Gastroesophageal sphincter (tissue), 4 donors: ENCODE results near the gene RAI1. TPM values are rescaled to one million over a fixed set of nuclear protein-coding genes. Genes with fewer than 3 reads are reported as not detected.

ENCODE experiments used
- ATAC-seq: fragments of 150-250 bp; one replicate; pipeline ENCODE4 v1.9.1; 2016; ENCODE audit warnings: mild to moderate bottlenecking, moderate library complexity
- H3K27ac ChIP-seq, 4 donors: fragments of 200-600 bp; sonication (generic) in 3 of 4; 1 replicate in 3 of 4; 2 replicates in 1 of 4; pipeline ENCODE4 v1.5.1; 2016 to 2019
- H3K27me3 ChIP-seq: fragments of 200-600 bp; sonication (generic); one replicate; pipeline ENCODE4 v1.5.1; 2019
- H3K36me3 ChIP-seq, 2 donors: fragments of 200-600 bp; sonication (generic); one replicate each; pipeline ENCODE4 v1.5.1; 2019; ENCODE audit warnings: control low read depth in 1 of 2
- H3K4me1 ChIP-seq, 3 donors: fragments of 200-600 bp; sonication (generic); 1 replicate in 2 of 3; 2 replicates in 1 of 3; pipeline ENCODE4 v1.5.1; 2016 to 2019; ENCODE audit warnings: control low read depth in 2 of 3
- H3K4me3 ChIP-seq, 2 donors: fragments of 200-600 bp; sonication (generic); one replicate each; pipeline ENCODE4 v1.5.1; 2019; ENCODE audit warnings: mild to moderate bottlenecking in 1 of 2, moderate library complexity in 1 of 2
- H3K9me3 ChIP-seq, 3 donors: fragments of 200-600 bp; sonication (generic); one replicate each; pipeline ENCODE4 v1.5.1; 2017 to 2019; ENCODE audit warnings: control low read depth in 2 of 3
- CTCF ChIP-seq, 4 experiments: fragments of 200-600 bp in 2 of 4; fragments of 450-650 bp in 2 of 4; sonication (generic) in 1 of 4; IDR thresholded peaks; one replicate each; pipeline ENCODE4 v1.5.1; 2017 to 2019; ENCODE audit warnings: antibody characterized with exemption in 4 of 4, mild to moderate bottlenecking in 2 of 4, moderate library complexity in 2 of 4
- EP300 ChIP-seq: sonication (generic); formaldehyde crosslinking; IDR thresholded peaks from one replicate; pipeline ENCODE4 v1.6.1; 2017; ENCODE audit warnings: antibody characterized with exemption, mild to moderate bottlenecking
- POLR2A ChIP-seq, 2 donors: fragments of 450-650 bp; IDR thresholded peaks; one replicate each; pipeline ENCODE4 v1.6.1; 2017; ENCODE audit warnings: antibody characterized with exemption in 2 of 2, mild to moderate bottlenecking in 2 of 2, moderate library complexity in 1 of 2
- POLR2AphosphoS5 ChIP-seq: sonication (generic); formaldehyde crosslinking; IDR thresholded peaks from one replicate; pipeline ENCODE4 v1.6.1; 2017; ENCODE audit warnings: antibody characterized with exemption
- WGBS, 2 donors: methylation state at CpG; one replicate each; pipeline ENCODE4 v1.1.5; 2018; ENCODE audit warnings: low coverage in 1 of 2; 5-methylcytosine and 5-hydroxymethylcytosine counted together
- total RNA-seq, 4 donors: library from RNA; depleted of rRNA; stranded (reverse); fragments of >200 nt; gene quantifications; one replicate each; pipeline ENCODE4 v1.1.0, GENCODE V29; 2016

The RAI1 gene
- total RNA-seq, 4 donors from 2014 or later = 15.9 to 39.7 (median 28.3) TPM

- no peaks in the 10 kb centered on the region for H3K36me3 ChIP-seq
- H3K4me1 ChIP-seq = peaks cover 3 to 84% (median 39%) of the 10 kb centered on the region in 3 donors
- no peak overlapping the region for H3K4me3 ChIP-seq
- peak overlapping the region; percentile 72 to 89 (median 87) for H3K27ac ChIP-seq
- ATAC-seq = no peak
- 0% methylated on average over 1 of the region's 3 CpGs; no CpG with 5 or more reads in 1 of the 2 donors for WGBS, 2 donors
- no peak for TF ChIP-seq CTCF (IDR thresholded peaks at IDR 0.05)
- no peak for TF ChIP-seq POLR2A (IDR thresholded peaks at IDR 0.05)
- no peak for TF ChIP-seq EP300
- TF ChIP-seq POLR2AphosphoS5 = no peak
- H3K27me3 ChIP-seq = no peaks in the 10 kb centered on the region
- H3K9me3 ChIP-seq = no peaks in the 10 kb centered on the region
Measured at GRCh38 chr17:17714879-17715278, 33.6 kb downstream of the RAI1 start.

- Histone ChIP-seq H3K36me3 (no peaks in the 10 kb centered on the region), H3K9me3 (no peaks in the 10 kb centered on the region), H3K27me3 (no peaks in the 10 kb centered on the region), H3K4me1 (peaks cover 0 to 74% (median 27%) of the 10 kb centered on the region in 3 donors), H3K27ac (peak overlapping the region in 3 of 4 donors; percentile 37 to 87 (median 87)), H3K4me3 (no peak overlapping the region)
- no CpG with 5 or more reads among the region's 7 CpGs for whole genome bisulfite sequencing, 2 donors
- ATAC-seq = no peak
- no peak for TF ChIP-seq POLR2A (IDR thresholded peaks at IDR 0.05)
- TF ChIP-seq POLR2AphosphoS5 = no peak
- no peak for TF ChIP-seq EP300
- no peak for TF ChIP-seq CTCF (IDR thresholded peaks at IDR 0.05)
Measured at GRCh38 chr17:17716837-17717523, 35.7 kb downstream of the RAI1 start.

GRCh38 chr17:17718251-17718650 lies 37.0 kb downstream of the RAI1 start:
- TF ChIP-seq CTCF (IDR thresholded peaks at IDR 0.05) (no peak), POLR2A (IDR thresholded peaks at IDR 0.05) (no peak), POLR2AphosphoS5 (no peak), EP300 (no peak)
- peak overlapping the region in 1 of 4 donors; percentile 87 for H3K27ac ChIP-seq
- no peaks in the 10 kb centered on the region for H3K9me3 ChIP-seq
- ATAC-seq = no peak
- no peaks in the 10 kb centered on the region for H3K36me3 ChIP-seq
- peaks cover 0 to 74% (median 34%) of the 10 kb centered on the region in 3 donors for H3K4me1 ChIP-seq
- no peak overlapping the region for H3K4me3 ChIP-seq
- no peaks in the 10 kb centered on the region for H3K27me3 ChIP-seq
- WGBS, 2 donors = 48 to 82% methylated on average over 3 to 5 of the region's 5 CpGs

GRCh38 chr17:17719199-17719940 lies 38.1 kb downstream of the RAI1 start:
- Histone ChIP-seq H3K36me3 (no peaks in the 10 kb centered on the region), H3K4me1 (peaks cover 0 to 74% (median 32%) of the 10 kb centered on the region in 3 donors), H3K27ac (peak overlapping the region in 1 of 4 donors; percentile 14), H3K9me3 (no peaks in the 10 kb centered on the region), H3K27me3 (no peaks in the 10 kb centered on the region), H3K4me3 (no peak overlapping the region)
- TF ChIP-seq POLR2AphosphoS5 (no peak), POLR2A (IDR thresholded peaks at IDR 0.05) (no peak), CTCF (IDR thresholded peaks at IDR 0.05) (no peak), EP300 (no peak)
- ATAC-seq = no peak
- 91 to 94% methylated on average over 2 to 5 of the region's 6 CpGs for WGBS, 2 donors
